HG03280 (cell line): Measurements from ENCODE around the gene ZNF697.
"Not testable (repeated sequence)": the region's sequence is repeated elsewhere in the genome, so short reads cannot be mapped to it uniquely, and the experiment has no call there.

Experiments
- ATAC-seq: cut with Tn5 transposase; IDR thresholded peaks from one replicate; pipeline ENCODE4 v1.9.1; 2021; ENCODE audit warnings: mild to moderate bottlenecking, moderate library complexity; ENCODE audit not compliant: unreplicated experiment

Gene ZNF697

GRCh38 chr1:119647734-119648619 is at the start of gene ZNF697:
ZNF697 (minus strand) TSS chr1:119648266; CDS start chr1:119626100, 22,166 bp downstream.
- ATAC-seq, result peak; percentile 72

GRCh38 chr1:119697598-119697997 is 49.5 kb upstream of the ZNF697 start:
- ATAC-seq, result no peak

- not testable (repeated sequence) for ATAC-seq
Observed at GRCh38 chr1:119696863-119697262, 48.8 kb upstream of the ZNF697 start.

- ATAC-seq, result no peak
Observed at GRCh38 chr1:119689511-119689910, 41.4 kb upstream of the ZNF697 start.

- ATAC-seq, result no peak
Observed at GRCh38 chr1:119688810-119689209, 40.7 kb upstream of the ZNF697 start.

GRCh38 chr1:119687434-119688079 is 39.5 kb upstream of the ZNF697 start:
- ATAC-seq, result no peak

- ATAC-seq, result no peak
Observed at GRCh38 chr1:119686661-119687060, 38.6 kb upstream of the ZNF697 start.

GRCh38 chr1:119683893-119684292 is 35.8 kb upstream of the ZNF697 start:
- no peak for ATAC-seq

- no peak for ATAC-seq
Observed at GRCh38 chr1:119682141-119682540, 34.1 kb upstream of the ZNF697 start.

GRCh38 chr1:119681560-119681959 is 33.5 kb upstream of the ZNF697 start:
- ATAC-seq, result no peak

GRCh38 chr1:119680723-119681122 is 32.7 kb upstream of the ZNF697 start:
- ATAC-seq, result no peak

GRCh38 chr1:119680193-119680592 is 32.1 kb upstream of the ZNF697 start:
- no peak for ATAC-seq

- ATAC-seq, result no peak
Observed at GRCh38 chr1:119679223-119679622, 31.2 kb upstream of the ZNF697 start.

- no peak for ATAC-seq
Observed at GRCh38 chr1:119676571-119677206, 28.6 kb upstream of the ZNF697 start.

GRCh38 chr1:119675349-119676345 is 27.6 kb upstream of the ZNF697 start:
- ATAC-seq, result no peak

- ATAC-seq, result no peak
Observed at GRCh38 chr1:119674835-119675289, 26.8 kb upstream of the ZNF697 start.

- no peak for ATAC-seq
Observed at GRCh38 chr1:119674111-119674526, 26.1 kb upstream of the ZNF697 start.

GRCh38 chr1:119673171-119673940 is 25.3 kb upstream of the ZNF697 start:
- no peak for ATAC-seq

- no peak for ATAC-seq
Observed at GRCh38 chr1:119670898-119671297, 22.8 kb upstream of the ZNF697 start.

- no peak for ATAC-seq
Observed at GRCh38 chr1:119667173-119667572, 19.1 kb upstream of the ZNF697 start.
